ENCODE data around the gene SLC8A2.
A peak's percentile ranks its signal among the peaks of the same experiment; 100 is the strongest.

The SLC8A2 gene

DNA sequence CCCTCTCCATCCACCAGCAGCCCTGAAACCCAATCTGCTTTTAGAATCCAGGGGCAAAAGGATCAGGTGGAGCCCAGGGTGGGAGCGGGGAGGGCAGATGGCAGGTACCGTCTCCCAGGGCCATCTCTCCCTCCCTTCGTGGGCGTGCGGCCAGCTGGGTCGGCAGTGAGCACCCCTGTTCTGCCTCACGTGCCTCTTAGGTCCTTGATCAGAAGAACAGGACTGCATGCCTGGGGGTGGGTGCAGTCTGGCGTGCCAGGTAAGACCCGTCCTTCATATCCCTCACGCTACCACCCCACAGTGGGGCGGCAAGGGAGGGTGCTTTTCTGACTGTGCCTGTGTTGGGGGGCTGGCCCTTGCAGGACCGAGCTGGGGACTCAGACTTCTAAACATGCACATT lies 2.0 kb downstream of the SLC8A2 start:
- Histone ChIP-seq H3K27me3 (ENCODE audit: insufficient read depth, low read depth, severe bottlenecking) (no peaks in the 10 kb centered on the region), H3K36me3 (peaks cover 13% of the 10 kb centered on the region), H3K27ac (peak overlapping the region; percentile 18; the same call in 1 of the 2 replicates), H3K9me3 (ENCODE audit: severe bottlenecking) (no peaks in the 10 kb centered on the region), H3K4me3 (ENCODE audit: low read depth, low read length) (no peak overlapping the region)
- DNase-seq = no peak
- TF ChIP-seq, protein P1, sequence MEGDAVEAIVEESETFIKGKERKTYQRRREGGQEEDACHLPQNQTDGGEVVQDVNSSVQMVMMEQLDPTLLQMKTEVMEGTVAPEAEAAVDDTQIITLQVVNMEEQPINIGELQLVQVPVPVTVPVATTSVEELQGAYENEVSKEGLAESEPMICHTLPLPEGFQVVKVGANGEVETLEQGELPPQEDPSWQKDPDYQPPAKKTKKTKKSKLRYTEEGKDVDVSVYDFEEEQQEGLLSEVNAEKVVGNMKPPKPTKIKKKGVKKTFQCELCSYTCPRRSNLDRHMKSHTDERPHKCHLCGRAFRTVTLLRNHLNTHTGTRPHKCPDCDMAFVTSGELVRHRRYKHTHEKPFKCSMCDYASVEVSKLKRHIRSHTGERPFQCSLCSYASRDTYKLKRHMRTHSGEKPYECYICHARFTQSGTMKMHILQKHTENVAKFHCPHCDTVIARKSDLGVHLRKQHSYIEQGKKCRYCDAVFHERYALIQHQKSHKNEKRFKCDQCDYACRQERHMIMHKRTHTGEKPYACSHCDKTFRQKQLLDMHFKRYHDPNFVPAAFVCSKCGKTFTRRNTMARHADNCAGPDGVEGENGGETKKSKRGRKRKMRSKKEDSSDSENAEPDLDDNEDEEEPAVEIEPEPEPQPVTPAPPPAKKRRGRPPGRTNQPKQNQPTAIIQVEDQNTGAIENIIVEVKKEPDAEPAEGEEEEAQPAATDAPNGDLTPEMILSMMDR (IDR thresholded peaks at IDR 0.05; ENCODE audit: low read depth, low read length) = no peak

GRCh38 chr19:47469363-47469700 lies 2.4 kb downstream of the SLC8A2 start:
- TF ChIP-seq, protein P1 (IDR thresholded peaks at IDR 0.05; ENCODE audit: low read depth, low read length) = no peak
- H3K27me3 ChIP-seq (ENCODE audit: insufficient read depth, low read depth, severe bottlenecking) = no peaks in the 10 kb centered on the region
- no peaks in the 10 kb centered on the region for H3K9me3 ChIP-seq (ENCODE audit: severe bottlenecking)
- DNase-seq = no peak
- peaks cover 16% of the 10 kb centered on the region for H3K36me3 ChIP-seq
- no peak overlapping the region for H3K27ac ChIP-seq
- H3K4me3 ChIP-seq (ENCODE audit: low read depth, low read length) = no peak overlapping the region

GRCh38 chr19:47467914-47468313 lies 3.8 kb downstream of the SLC8A2 start:
- peaks cover 20% of the 10 kb centered on the region for H3K36me3 ChIP-seq
- TF ChIP-seq, protein P1 (IDR thresholded peaks at IDR 0.05; ENCODE audit: low read depth, low read length) = no peak
- H3K9me3 ChIP-seq (ENCODE audit: severe bottlenecking) = no peaks in the 10 kb centered on the region
- H3K4me3 ChIP-seq (ENCODE audit: low read depth, low read length) = no peak overlapping the region
- H3K27me3 ChIP-seq (ENCODE audit: insufficient read depth, low read depth, severe bottlenecking) = no peaks in the 10 kb centered on the region
- no peak for DNase-seq
- no peak overlapping the region for H3K27ac ChIP-seq

- no peak for DNase-seq
- Histone ChIP-seq H3K9me3 (ENCODE audit: severe bottlenecking) (no peaks in the 10 kb centered on the region), H3K27ac (no peak overlapping the region), H3K36me3 (peaks cover 20% of the 10 kb centered on the region), H3K4me3 (ENCODE audit: low read depth, low read length) (no peak overlapping the region), H3K27me3 (ENCODE audit: insufficient read depth, low read depth, severe bottlenecking) (no peaks in the 10 kb centered on the region)
- TF ChIP-seq, protein P1 (IDR thresholded peaks at IDR 0.05; ENCODE audit: low read depth, low read length) = no peak
Observed at GRCh38 chr19:47465957-47466356, 5.7 kb downstream of the SLC8A2 start.

DNA sequence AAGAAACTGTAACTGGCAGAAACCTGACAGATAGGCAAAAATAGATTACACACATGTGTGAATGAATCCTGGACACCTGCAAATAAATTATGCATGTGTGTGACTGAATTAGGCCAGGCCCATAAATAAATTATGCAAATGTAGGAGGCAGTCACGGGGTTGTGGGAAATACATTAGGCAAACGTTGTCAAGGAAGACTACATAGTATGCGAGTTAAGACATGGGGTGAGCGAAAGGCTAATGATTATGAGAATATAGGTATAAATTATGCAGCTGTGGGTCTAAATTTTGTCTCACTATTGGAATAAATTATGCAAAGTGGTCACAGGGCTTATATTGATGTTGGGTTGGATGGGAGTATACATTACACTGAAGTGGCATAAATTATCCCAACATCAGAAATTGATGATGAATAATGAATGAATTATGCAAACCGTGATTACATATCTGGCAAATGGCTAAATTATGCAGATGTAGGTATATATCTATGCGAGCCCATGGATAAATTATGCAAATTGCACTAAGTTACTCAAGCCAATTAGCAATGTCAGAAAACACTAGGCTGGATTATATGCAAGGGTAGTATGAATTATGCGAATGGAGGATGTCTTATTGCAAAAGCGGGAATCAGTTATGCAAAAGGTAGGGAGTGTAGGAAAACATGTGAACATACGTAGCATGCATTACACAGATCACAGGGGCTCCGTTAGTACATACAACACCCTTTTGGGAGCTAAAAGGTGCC lies 6.8 kb downstream of the SLC8A2 start:
- no peak for DNase-seq
- Histone ChIP-seq H3K36me3 (peaks cover 20% of the 10 kb centered on the region), H3K27me3 (ENCODE audit: insufficient read depth, low read depth, severe bottlenecking) (no peaks in the 10 kb centered on the region), H3K27ac (no peak overlapping the region), H3K4me3 (ENCODE audit: low read depth, low read length) (no peak overlapping the region), H3K9me3 (ENCODE audit: severe bottlenecking) (no peaks in the 10 kb centered on the region)
- TF ChIP-seq, protein P1 (IDR thresholded peaks at IDR 0.05; ENCODE audit: low read depth, low read length) = no peak

GRCh38 chr19:47461876-47462275 lies 9.8 kb downstream of the SLC8A2 start:
- TF ChIP-seq, protein P1 (IDR thresholded peaks at IDR 0.05; ENCODE audit: low read depth, low read length) = no peak
- DNase-seq = no peak
- no peak overlapping the region for H3K27ac ChIP-seq
- no peak overlapping the region for H3K4me3 ChIP-seq (ENCODE audit: low read depth, low read length)
- H3K36me3 ChIP-seq = peaks cover 27% of the 10 kb centered on the region
- H3K9me3 ChIP-seq (ENCODE audit: severe bottlenecking) = no peaks in the 10 kb centered on the region
- no peaks in the 10 kb centered on the region for H3K27me3 ChIP-seq (ENCODE audit: insufficient read depth, low read depth, severe bottlenecking)

All from WERI-Rb-1 (cell line).